Measurements from ENCODE around the gene AGBL1. TPM values are rescaled to one million over a fixed set of nuclear protein-coding genes. Genes with fewer than 3 reads are reported as not detected.

The AGBL1 gene
- total and polyA plus RNA-seq, 11 donors = under 0.01 to 0.08 (median 0.02) TPM; not detected in 8

DNA sequence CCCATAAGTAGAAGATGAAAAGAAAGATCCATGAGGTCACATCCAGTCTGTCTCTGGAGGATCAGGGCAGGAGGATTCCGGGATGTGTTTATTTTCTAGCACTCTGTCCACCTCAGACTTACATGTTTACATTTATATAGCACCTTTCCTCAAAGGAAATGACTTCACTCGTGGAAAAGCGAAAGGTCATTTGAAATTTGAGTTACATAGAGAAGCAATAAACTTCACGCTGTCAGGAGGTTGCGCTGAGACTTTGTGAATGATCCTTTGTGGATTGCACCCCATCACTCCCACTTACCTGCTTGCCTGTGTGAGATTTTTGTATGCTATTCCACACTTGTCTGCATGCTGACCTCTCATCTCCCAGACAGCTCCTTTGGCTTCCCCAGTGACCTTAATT is 540.5 kb downstream of the AGBL1 start:
- H3K36me3 ChIP-seq = no peaks in the 10 kb centered on the region
- no peak overlapping the region for H3K4me3 ChIP-seq
- no peak for TF ChIP-seq POLR2A (IDR thresholded peaks at IDR 0.05)
- TF ChIP-seq, protein P1, sequence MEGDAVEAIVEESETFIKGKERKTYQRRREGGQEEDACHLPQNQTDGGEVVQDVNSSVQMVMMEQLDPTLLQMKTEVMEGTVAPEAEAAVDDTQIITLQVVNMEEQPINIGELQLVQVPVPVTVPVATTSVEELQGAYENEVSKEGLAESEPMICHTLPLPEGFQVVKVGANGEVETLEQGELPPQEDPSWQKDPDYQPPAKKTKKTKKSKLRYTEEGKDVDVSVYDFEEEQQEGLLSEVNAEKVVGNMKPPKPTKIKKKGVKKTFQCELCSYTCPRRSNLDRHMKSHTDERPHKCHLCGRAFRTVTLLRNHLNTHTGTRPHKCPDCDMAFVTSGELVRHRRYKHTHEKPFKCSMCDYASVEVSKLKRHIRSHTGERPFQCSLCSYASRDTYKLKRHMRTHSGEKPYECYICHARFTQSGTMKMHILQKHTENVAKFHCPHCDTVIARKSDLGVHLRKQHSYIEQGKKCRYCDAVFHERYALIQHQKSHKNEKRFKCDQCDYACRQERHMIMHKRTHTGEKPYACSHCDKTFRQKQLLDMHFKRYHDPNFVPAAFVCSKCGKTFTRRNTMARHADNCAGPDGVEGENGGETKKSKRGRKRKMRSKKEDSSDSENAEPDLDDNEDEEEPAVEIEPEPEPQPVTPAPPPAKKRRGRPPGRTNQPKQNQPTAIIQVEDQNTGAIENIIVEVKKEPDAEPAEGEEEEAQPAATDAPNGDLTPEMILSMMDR (IDR thresholded peaks at IDR 0.05) = no peak
- H3K4me1 ChIP-seq = peaks cover 0 to 6% (median 1%) of the 10 kb centered on the region in 12 donors
- no peak overlapping the region for H3K27ac ChIP-seq
- no peaks in the 10 kb centered on the region for H3K27me3 ChIP-seq
- ATAC-seq (no peak), DNase-seq (no peak)
- no peaks in the 10 kb centered on the region for H3K9me3 ChIP-seq
- intact Hi-C loops (cut with DNase I) = loop anchor here in 7 of 10 donors (5.0 to 10.0 kb wide), 7 partner anchors 295 to 1835 kb away; no protein-coding TSS in a partner anchor
- WGBS, 4 donors = 53 to 74% (median 56%) methylated on average over 5 of the region's 5 CpGs

DNA sequence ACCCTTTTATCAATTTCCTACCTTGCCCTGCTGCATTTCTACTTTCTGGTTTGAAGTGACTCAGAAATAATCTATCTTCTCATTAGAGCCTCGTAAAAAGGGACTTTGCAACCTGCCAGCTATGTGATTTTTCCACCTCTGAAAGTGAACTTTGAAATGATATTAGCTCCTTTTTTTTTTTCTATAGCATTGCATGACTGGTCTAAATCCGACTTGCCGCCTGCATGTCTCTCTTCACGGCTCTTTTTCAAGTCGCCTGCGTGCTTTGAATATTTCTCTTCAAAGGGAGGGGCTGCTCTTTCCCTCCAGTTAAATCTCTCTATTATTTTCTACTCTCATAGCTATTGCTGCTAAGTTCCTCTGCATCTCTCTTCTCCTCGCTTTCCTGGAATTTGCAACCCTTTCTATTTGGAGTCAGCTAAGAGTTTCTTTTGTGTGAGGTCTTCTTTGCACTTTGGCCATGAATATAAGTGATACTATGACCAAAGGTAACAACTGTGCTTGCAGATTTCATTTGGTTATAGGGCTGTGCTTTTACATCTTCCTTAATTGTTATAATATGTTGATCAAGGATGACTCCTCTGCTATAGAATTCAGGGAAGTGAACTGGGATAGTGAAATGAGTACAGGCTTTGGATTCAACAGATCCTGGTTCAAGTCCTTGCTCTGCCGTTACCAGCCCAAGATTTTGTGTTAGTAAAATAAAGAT is 541.1 kb downstream of the AGBL1 start:
- WGBS, 4 donors = 37 to 44% (median 42%) methylated on average over 8 of the region's 8 CpGs
- intact Hi-C loops (cut with DNase I) = loop anchor here in 7 of 10 donors (5.0 to 10.0 kb wide), 7 partner anchors 294 to 1834 kb away; no protein-coding TSS in a partner anchor

DNA sequence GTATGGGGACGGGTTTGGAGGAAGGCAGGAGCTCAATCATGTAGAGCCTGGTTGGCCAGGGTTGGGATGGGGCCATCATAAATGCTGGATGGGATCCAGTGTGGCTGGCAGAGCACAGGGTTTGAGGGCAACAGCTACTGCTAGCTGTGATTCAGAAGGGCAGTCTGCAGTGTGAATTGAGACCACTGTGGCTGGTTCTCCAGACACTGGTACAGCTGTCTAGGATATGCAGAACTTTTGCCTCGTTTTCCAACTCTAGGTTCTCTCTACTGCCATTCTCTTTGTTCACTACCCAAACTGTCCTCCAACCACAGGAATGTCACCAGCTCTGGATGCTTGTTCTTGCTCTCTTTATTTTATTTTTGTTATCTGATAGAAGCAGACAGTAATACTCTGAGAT is 543.6 kb downstream of the AGBL1 start:
- no peak for TF ChIP-seq POLR2A (IDR thresholded peaks at IDR 0.05)
- TF ChIP-seq, protein P1 (IDR thresholded peaks at IDR 0.05) = no peak
- Histone ChIP-seq H3K4me3 (no peak overlapping the region), H3K9me3 (no peaks in the 10 kb centered on the region), H3K27ac (no peak overlapping the region), H3K27me3 (no peaks in the 10 kb centered on the region), H3K36me3 (no peaks in the 10 kb centered on the region), H3K4me1 (peaks cover 0 to 6% (median 1%) of the 10 kb centered on the region in 12 donors)
- DNase-seq (peak in 2 of 5 donors; percentile 22 to 28), ATAC-seq (peak in 1 of 4 donors; percentile 9)
- WGBS, 4 donors = 47 to 68% (median 58%) methylated on average over 2 of the region's 2 CpGs
- intact Hi-C loops (cut with DNase I) = loop anchor here in 7 of 10 donors (5.0 to 10.0 kb wide), 7 partner anchors 292 to 1832 kb away; no protein-coding TSS in a partner anchor

More for the DNA sequence above, 541.1 kb downstream of the AGBL1 start:
- Histone ChIP-seq H3K9me3 (no peaks in the 10 kb centered on the region), H3K36me3 (no peaks in the 10 kb centered on the region), H3K27me3 (no peaks in the 10 kb centered on the region), H3K4me3 (no peak overlapping the region), H3K27ac (no peak overlapping the region), H3K4me1 (peaks cover 0 to 6% (median 1%) of the 10 kb centered on the region in 12 donors)
- ATAC-seq (no peak), DNase-seq (no peak)
- TF ChIP-seq, protein P1 (IDR thresholded peaks at IDR 0.05) = no peak
- no peak for TF ChIP-seq POLR2A (IDR thresholded peaks at IDR 0.05)

DNA sequence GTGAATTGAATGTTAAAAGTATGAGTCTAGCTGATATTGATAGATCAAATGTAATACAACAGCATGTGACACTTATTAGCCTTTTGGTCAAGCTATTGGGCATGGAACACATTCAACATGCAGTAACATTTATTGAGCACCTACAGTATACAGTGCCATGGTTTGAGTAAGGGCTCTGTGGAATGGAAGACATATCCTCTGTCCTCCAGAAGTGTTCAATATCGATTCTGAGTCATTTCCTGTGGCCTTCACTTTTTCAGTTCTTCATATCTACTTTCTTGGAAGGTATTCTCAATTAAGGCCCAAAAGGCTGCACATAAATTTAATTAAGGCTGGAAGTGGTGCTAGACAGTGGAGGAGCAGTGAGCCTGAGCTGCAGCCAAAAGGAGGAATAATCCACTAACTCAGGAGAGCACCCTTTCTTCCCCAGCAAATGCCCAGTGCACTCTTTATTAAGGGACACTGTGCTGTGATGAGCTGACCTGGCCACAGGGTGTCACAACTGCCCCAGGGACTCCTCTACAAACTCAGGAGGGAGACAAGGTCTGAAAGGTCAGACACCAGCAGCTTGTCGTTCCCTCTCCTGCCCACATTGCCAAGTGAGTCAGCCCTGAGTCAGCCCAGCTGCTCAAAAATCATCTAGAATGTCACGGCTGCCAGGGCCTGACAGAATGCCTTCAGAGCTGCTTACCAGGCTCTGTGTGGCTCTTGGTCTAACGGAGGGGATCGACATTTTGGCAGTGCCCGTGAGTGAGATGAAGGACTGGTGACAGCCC is 544.8 kb downstream of the AGBL1 start:
- Histone ChIP-seq H3K27ac (peak overlapping the region in 5 of 12 donors; percentile 10 to 63 (median 44)), H3K4me3 (no peak overlapping the region), H3K9me3 (no peaks in the 10 kb centered on the region), H3K36me3 (no peaks in the 10 kb centered on the region), H3K27me3 (no peaks in the 10 kb centered on the region), H3K4me1 (peaks cover 0 to 6% (median 1%) of the 10 kb centered on the region in 12 donors)
- WGBS, 4 donors = 19 to 36% (median 25%) methylated on average over 4 to 6 of the region's 6 CpGs
- DNase-seq (peak; percentile 74 to 92 (median 82)), ATAC-seq (peak; percentile 96 to 100 (median 100))
- TF ChIP-seq, protein P1 (IDR thresholded peaks at IDR 0.05) = peak; percentile 19 to 68 (median 54)
- no peak for TF ChIP-seq POLR2A (IDR thresholded peaks at IDR 0.05)
- intact Hi-C loops (cut with DNase I) = loop anchor here in 7 of 10 donors (5.0 to 10.0 kb wide), 9 partner anchors 118 to 1830 kb away; no protein-coding TSS in a partner anchor

Measured in heart left ventricle (tissue), 16 donors.